GM19438 (cell line): Measurements from ENCODE around the gene GRB7.
"Not testable (repeated sequence)": the region's sequence is repeated elsewhere in the genome, so short reads cannot be mapped to it uniquely, and the experiment has no call there.

Source experiments
- ATAC-seq: cut with Tn5 transposase; IDR thresholded peaks from one replicate; pipeline ENCODE4 v1.9.1; 2021; ENCODE audit warnings: low read depth; ENCODE audit not compliant: unreplicated experiment

The GRB7 gene

GRCh38 chr17:39750131-39751015, 12.6 kb downstream of the GRB7 start:
- ATAC-seq, result no peak

GRCh38 chr17:39751016-39751543, 13.3 kb downstream of the GRB7 start:
- ATAC-seq, result no peak

GRCh38 chr17:39751637-39752036, 13.9 kb downstream of the GRB7 start:
- ATAC-seq, result no peak

GRCh38 chr17:39752241-39752881, 14.6 kb downstream of the GRB7 start:
- ATAC-seq, result no peak

GRCh38 chr17:39753514-39754160, 15.9 kb downstream of the GRB7 start:
- peak; percentile 15 for ATAC-seq

- ATAC-seq, result peak; percentile 58
These were observed 16.6 kb downstream of the GRB7 start for GRCh38 chr17:39754161-39754957.

GRCh38 chr17:39754958-39755553, 17.3 kb downstream of the GRB7 start:
- ATAC-seq, result no peak

GRCh38 chr17:39755554-39756379, 18.0 kb downstream of the GRB7 start:
- ATAC-seq, result no peak

GRCh38 chr17:39756380-39757079, 18.8 kb downstream of the GRB7 start:
- no peak for ATAC-seq

GRCh38 chr17:39757176-39757662, 19.5 kb downstream of the GRB7 start:
- no peak for ATAC-seq

- ATAC-seq, result no peak
These were observed 20.5 kb downstream of the GRB7 start for GRCh38 chr17:39757931-39758873.

GRCh38 chr17:39759204-39759603, 21.5 kb downstream of the GRB7 start:
- ATAC-seq, result no peak

- no peak for ATAC-seq
These were observed 24.2 kb downstream of the GRB7 start for GRCh38 chr17:39761861-39762496.

- ATAC-seq, result no peak
These were observed 25.5 kb downstream of the GRB7 start for GRCh38 chr17:39763051-39763820.

GRCh38 chr17:39764171-39764570, 26.4 kb downstream of the GRB7 start:
- ATAC-seq, result not testable (repeated sequence)

- ATAC-seq, result no peak
These were observed 27.4 kb downstream of the GRB7 start for GRCh38 chr17:39765175-39765574.
